WTC11 (cell line): ENCODE data around the gene IGF2BP3. TPM values are rescaled to one million over a fixed set of nuclear protein-coding genes. Genes with fewer than 3 reads are reported as not detected.

ENCODE experiments used
- ATAC-seq: fragments of 200-7000 bp; cut with Tn5 transposase; 2 replicates; pipeline ENCODE4 v1.10.0; 2021; ENCODE audit warnings: mild to moderate bottlenecking, moderate library complexity
- CTCF ChIA-PET: fragments of 300-600 bp; sonication (Branson Sonifier 250); formaldehyde crosslinking; loops from one replicate; lab custom pipeline; 2021; ENCODE audit warnings: antibody characterized with exemption; lab: Charles Lee
- POLR2A ChIA-PET: fragments of 350-600 bp; sonication (Branson Sonifier 250); formaldehyde crosslinking; loops from one replicate; lab custom pipeline; 2021; ENCODE audit warnings: antibody characterized with exemption; lab: Charles Lee
- DNase-seq: peaks from one replicate; pipeline ENCODE4 v3.0.0; 2021; ENCODE audit warnings: low spot score
- H3K27ac Mint-ChIP-seq: 2 replicates; pipeline ENCODE4 v1.8.0; 2021; ENCODE audit warnings: mixed read lengths
- H3K27me3 Mint-ChIP-seq: 2 replicates; pipeline ENCODE4 v1.8.0; 2021; ENCODE audit warnings: low read depth, mild to moderate bottlenecking, moderate library complexity, mixed read lengths
- H3K36me3 Mint-ChIP-seq: 2 replicates; pipeline ENCODE4 v1.8.0; 2021; ENCODE audit warnings: mixed read lengths
- H3K4me1 Mint-ChIP-seq: 2 replicates; pipeline ENCODE4 v1.8.0; 2022; ENCODE audit warnings: mixed read lengths
- H3K4me3 Mint-ChIP-seq: 2 replicates; pipeline ENCODE4 v1.8.0; 2021; ENCODE audit warnings: mild to moderate bottlenecking, moderate library complexity, mixed read lengths
- H3K9me3 Mint-ChIP-seq: 2 replicates; pipeline ENCODE4 v1.8.0; 2021; ENCODE audit warnings: mixed read lengths
- ELF4 ChIP-seq: sonication (generic); formaldehyde crosslinking; IDR thresholded peaks from 2 replicates; pipeline ENCODE4 v1.8.1; 2022; ENCODE audit warnings: low read depth, mild to moderate bottlenecking, moderate library complexity, missing genetic modification reagents
- FOXK1 ChIP-seq: sonication (generic); formaldehyde crosslinking; IDR thresholded peaks from 2 replicates; pipeline ENCODE4 v1.8.0; 2022; ENCODE audit warnings: mild to moderate bottlenecking, moderate library complexity, missing genetic modification reagents
- GABPB1 ChIP-seq: sonication (generic); formaldehyde crosslinking; IDR thresholded peaks from 2 replicates; pipeline ENCODE4 v1.8.1; 2023; ENCODE audit warnings: mild to moderate bottlenecking, missing genetic modification reagents
- MXD4 ChIP-seq: fragments of 250-450 bp; sonication (Bioruptor Pico); IDR thresholded peaks from 2 replicates; pipeline ENCODE4 v1.8.0; 2021; ENCODE audit warnings: mild to moderate bottlenecking, moderate library complexity, borderline replicate concordance
- NR2C2 ChIP-seq: sonication (generic); formaldehyde crosslinking; IDR thresholded peaks from 2 replicates; pipeline ENCODE4 v1.8.0; 2022; ENCODE audit warnings: mild to moderate bottlenecking, missing genetic modification reagents
- NR3C1 ChIP-seq: sonication (generic); formaldehyde crosslinking; conservative IDR thresholded peaks from 2 replicates; pipeline ENCODE4 v1.8.1; 2023; ENCODE audit warnings: low read depth, mild to moderate bottlenecking, missing genetic modification reagents
- PRRX2 ChIP-seq: fragments of 250-450 bp; sonication (Bioruptor Pico); IDR thresholded peaks from 2 replicates; pipeline ENCODE4 v1.8.0; 2021; ENCODE audit warnings: mild to moderate bottlenecking
- SOX15 ChIP-seq: fragments of 250-450 bp; sonication (Bioruptor Pico); IDR thresholded peaks from 2 replicates; pipeline ENCODE4 v1.9.0; 2021; ENCODE audit warnings: mild to moderate bottlenecking
- TEAD1 ChIP-seq: sonication (generic); formaldehyde crosslinking; IDR thresholded peaks from 2 replicates; pipeline ENCODE4 v1.8.0; 2022; ENCODE audit warnings: mild to moderate bottlenecking, missing genetic modification reagents
- TP53 ChIP-seq: sonication (generic); formaldehyde crosslinking; IDR thresholded peaks from 2 replicates; pipeline ENCODE4 v1.8.1; 2023; ENCODE audit warnings: mild to moderate bottlenecking, missing genetic modification reagents
- ZNF121 ChIP-seq: sonication (generic); formaldehyde crosslinking; IDR thresholded peaks from 2 replicates; pipeline ENCODE4 v1.8.0; 2023; ENCODE audit warnings: missing genetic modification reagents
- ZNF232 ChIP-seq: sonication (generic); formaldehyde crosslinking; IDR thresholded peaks from 2 replicates; pipeline ENCODE4 v1.8.0; 2022; ENCODE audit warnings: mild to moderate bottlenecking, missing genetic modification reagents
- ZNF263 ChIP-seq: sonication (generic); formaldehyde crosslinking; IDR thresholded peaks from 2 replicates; pipeline ENCODE4 v1.8.1; 2022; ENCODE audit warnings: low read depth, mild to moderate bottlenecking, moderate library complexity, missing genetic modification reagents
- ZNF671 ChIP-seq: fragments of 250-450 bp; sonication (Bioruptor Pico); IDR thresholded peaks from 2 replicates; pipeline ENCODE4 v1.8.0; 2021; ENCODE audit warnings: mild to moderate bottlenecking
- total RNA-seq: library from RNA; stranded (reverse); gene quantifications from 3 replicates; pipeline ENCODE4 v1.2.3, GENCODE V29; 2021
- TF ChIP-seq, protein P1 (sequence below): sonication (generic); formaldehyde crosslinking; IDR thresholded peaks from 2 replicates; pipeline ENCODE4 v1.8.0; 2023; ENCODE audit warnings: mild to moderate bottlenecking, missing genetic modification reagents
- TF ChIP-seq, protein P2 (sequence below): sonication (generic); formaldehyde crosslinking; IDR thresholded peaks from 2 replicates; pipeline ENCODE4 v1.8.0; 2023; ENCODE audit warnings: missing genetic modification reagents
- TF ChIP-seq, protein P3 (sequence below): sonication (generic); formaldehyde crosslinking; IDR thresholded peaks from 2 replicates; pipeline ENCODE4 v1.8.0; 2023; ENCODE audit warnings: missing genetic modification reagents, mild to moderate bottlenecking, borderline replicate concordance

Gene IGF2BP3
- total RNA-seq, 1 experiment from 2014 or later: 129 TPM

DNA sequence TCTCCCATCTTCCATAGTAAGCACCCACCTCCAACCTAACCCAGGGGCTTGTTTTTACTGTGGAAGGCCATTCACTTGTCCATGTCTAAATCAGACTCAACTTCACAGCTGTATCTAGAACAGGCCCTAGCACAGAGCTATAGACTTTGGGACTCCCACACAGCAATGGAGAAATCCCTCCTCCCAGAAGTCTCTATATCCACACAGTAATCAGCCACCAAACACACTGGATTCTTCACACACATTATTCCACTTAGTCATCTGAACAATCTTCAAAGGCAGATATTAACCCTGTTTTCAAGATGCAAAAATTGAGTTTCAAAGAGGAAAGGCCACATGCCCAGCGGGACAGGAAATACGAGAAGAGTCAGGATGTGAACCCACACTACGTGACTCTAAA, 89.3 kb downstream of the IGF2BP3 start:
- DNase-seq (no peak), ATAC-seq (no peak)
- H3K36me3 Mint-ChIP-seq: peaks cover 30% of the 10 kb centered on the region
- H3K27ac Mint-ChIP-seq: peak overlapping the region; percentile 76
- no peak overlapping the region for H3K4me3 Mint-ChIP-seq
- no peaks in the 10 kb centered on the region for H3K27me3 Mint-ChIP-seq
- peaks cover 12% of the 10 kb centered on the region for H3K4me1 Mint-ChIP-seq
- no peaks in the 10 kb centered on the region for H3K9me3 Mint-ChIP-seq
- TF ChIP-seq ZNF671 (CRISPR knock-in tag): no peak
- no peak for TF ChIP-seq ELF4 (CRISPR knock-in tag)
- TF ChIP-seq NR3C1 (CRISPR knock-in tag): no peak
- TF ChIP-seq NR2C2 (CRISPR knock-in tag): no peak
- no peak for TF ChIP-seq FOXK1 (CRISPR knock-in tag)
- CTCF ChIA-PET: interaction anchor here (1.2 kb wide), 1 partner anchor 108 kb away, joined by 3 read pairs; no protein-coding TSS in a partner anchor
- POLR2A ChIA-PET: interaction anchor here (0.6 kb wide), 1 partner anchor 93 kb away, joined by 4 read pairs; no protein-coding TSS in a partner anchor

DNA sequence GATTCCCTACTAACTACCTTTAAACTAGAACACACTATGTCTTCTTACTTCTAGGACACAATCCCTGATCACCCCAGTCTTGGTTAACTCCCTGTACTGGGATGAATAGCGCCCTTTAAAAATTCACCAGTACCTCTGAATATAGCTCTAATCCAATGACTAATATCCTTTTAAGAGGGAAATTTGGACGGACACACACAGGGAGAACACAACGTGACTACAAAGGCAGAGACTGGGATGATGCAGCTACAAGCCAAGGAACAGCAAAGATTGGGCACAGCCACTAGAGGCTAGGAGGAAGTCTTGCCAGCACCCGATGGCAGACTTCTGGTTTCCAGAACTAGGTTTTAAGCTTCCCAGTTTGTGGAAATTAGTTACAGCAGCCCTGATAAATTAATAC, 89.7 kb downstream of the IGF2BP3 start:
- no peaks in the 10 kb centered on the region for H3K27me3 Mint-ChIP-seq
- no peaks in the 10 kb centered on the region for H3K9me3 Mint-ChIP-seq
- DNase-seq: no peak
- TF ChIP-seq PRRX2 (CRISPR knock-in tag): no peak
- TF ChIP-seq, protein P1, sequence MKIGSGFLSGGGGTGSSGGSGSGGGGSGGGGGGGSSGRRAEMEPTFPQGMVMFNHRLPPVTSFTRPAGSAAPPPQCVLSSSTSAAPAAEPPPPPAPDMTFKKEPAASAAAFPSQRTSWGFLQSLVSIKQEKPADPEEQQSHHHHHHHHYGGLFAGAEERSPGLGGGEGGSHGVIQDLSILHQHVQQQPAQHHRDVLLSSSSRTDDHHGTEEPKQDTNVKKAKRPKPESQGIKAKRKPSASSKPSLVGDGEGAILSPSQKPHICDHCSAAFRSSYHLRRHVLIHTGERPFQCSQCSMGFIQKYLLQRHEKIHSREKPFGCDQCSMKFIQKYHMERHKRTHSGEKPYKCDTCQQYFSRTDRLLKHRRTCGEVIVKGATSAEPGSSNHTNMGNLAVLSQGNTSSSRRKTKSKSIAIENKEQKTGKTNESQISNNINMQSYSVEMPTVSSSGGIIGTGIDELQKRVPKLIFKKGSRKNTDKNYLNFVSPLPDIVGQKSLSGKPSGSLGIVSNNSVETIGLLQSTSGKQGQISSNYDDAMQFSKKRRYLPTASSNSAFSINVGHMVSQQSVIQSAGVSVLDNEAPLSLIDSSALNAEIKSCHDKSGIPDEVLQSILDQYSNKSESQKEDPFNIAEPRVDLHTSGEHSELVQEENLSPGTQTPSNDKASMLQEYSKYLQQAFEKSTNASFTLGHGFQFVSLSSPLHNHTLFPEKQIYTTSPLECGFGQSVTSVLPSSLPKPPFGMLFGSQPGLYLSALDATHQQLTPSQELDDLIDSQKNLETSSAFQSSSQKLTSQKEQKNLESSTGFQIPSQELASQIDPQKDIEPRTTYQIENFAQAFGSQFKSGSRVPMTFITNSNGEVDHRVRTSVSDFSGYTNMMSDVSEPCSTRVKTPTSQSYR (CRISPR knock-in tag): no peak
- TF ChIP-seq MXD4 (CRISPR knock-in tag): no peak
- no peak for TF ChIP-seq NR2C2 (CRISPR knock-in tag)
- TF ChIP-seq, protein P2, sequence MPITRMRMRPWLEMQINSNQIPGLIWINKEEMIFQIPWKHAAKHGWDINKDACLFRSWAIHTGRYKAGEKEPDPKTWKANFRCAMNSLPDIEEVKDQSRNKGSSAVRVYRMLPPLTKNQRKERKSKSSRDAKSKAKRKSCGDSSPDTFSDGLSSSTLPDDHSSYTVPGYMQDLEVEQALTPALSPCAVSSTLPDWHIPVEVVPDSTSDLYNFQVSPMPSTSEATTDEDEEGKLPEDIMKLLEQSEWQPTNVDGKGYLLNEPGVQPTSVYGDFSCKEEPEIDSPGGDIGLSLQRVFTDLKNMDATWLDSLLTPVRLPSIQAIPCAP: no peak
- no peak for TF ChIP-seq ZNF121
- TF ChIP-seq TEAD1: no peak
- no peak for TF ChIP-seq ZNF263
- no peak for TF ChIP-seq TP53 (CRISPR knock-in tag)
- TF ChIP-seq, all 79 proteins: peak for 0
- ATAC-seq: no peak
- Mint-ChIP-seq H3K4me3 (no peak overlapping the region), H3K4me1 (peaks cover 15% of the 10 kb centered on the region), H3K36me3 (peaks cover 30% of the 10 kb centered on the region), H3K27ac (peak overlapping the region; percentile 19)
- CTCF ChIA-PET: interaction anchor here (1.2 kb wide), 1 partner anchor 108 kb away, joined by 3 read pairs; no protein-coding TSS in a partner anchor
- POLR2A ChIA-PET: interaction anchor here (0.6 kb wide), 2 partner anchors 31 to 80 kb away, joined by 3 to 6 read pairs; no protein-coding TSS in a partner anchor

DNA sequence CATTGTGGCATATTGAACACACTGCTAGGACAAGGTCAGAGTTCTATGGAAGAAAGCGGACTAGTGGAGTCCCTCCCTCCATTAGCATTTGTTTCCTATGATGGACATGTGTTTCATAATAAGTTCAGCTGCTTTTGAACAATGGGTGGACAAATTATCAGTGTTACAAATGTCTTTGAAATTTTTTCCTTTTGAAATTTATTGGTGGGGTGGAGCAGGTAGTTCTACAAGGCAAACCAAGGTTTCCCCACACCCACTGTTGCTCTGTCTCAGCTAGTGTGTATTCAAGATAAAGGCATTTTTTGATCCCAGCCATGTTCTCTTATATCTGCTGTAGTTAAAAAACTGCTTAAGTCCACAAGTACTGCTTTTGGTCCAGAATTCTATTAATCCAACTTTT, 91.3 kb downstream of the IGF2BP3 start:
- ATAC-seq (no peak), DNase-seq (no peak)
- POLR2A ChIA-PET: no interaction called here
- no peaks in the 10 kb centered on the region for H3K27me3 Mint-ChIP-seq
- H3K27ac Mint-ChIP-seq: no peak overlapping the region
- H3K4me3 Mint-ChIP-seq: no peak overlapping the region
- no peaks in the 10 kb centered on the region for H3K9me3 Mint-ChIP-seq
- H3K36me3 Mint-ChIP-seq: peaks cover 23% of the 10 kb centered on the region
- CTCF ChIA-PET: no interaction called here
- TF ChIP-seq ZNF232 (CRISPR knock-in tag): no peak
- TF ChIP-seq SOX15: no peak
- H3K4me1 Mint-ChIP-seq: peaks cover 24% of the 10 kb centered on the region

DNA sequence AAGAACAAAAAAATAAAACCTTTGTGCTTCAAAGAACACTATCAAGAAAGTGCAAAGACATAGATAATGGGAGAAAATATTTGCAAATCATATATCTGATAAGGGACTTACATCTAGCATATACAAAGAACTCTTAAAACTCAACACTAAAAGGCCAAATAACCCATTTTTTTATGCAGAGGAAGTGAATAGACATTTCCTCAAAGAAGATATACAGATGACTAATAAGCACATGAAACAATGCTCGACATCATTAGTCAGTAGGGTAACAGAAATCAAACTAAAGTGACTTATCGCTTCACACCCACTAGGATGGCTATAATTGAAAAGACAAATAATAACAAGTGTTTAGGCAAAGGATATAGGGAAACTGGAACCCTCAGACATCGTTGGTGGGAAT, 93.2 kb downstream of the IGF2BP3 start:
- H3K4me3 Mint-ChIP-seq: no peak overlapping the region
- no peak overlapping the region for H3K27ac Mint-ChIP-seq
- peaks cover 12% of the 10 kb centered on the region; the same call in 1 of the 2 replicates for H3K36me3 Mint-ChIP-seq
- DNase-seq: no peak
- ATAC-seq: no peak
- ChIA-PET POLR2A (no interaction called here), CTCF (no interaction called here)
- no peaks in the 10 kb centered on the region for H3K27me3 Mint-ChIP-seq
- H3K4me1 Mint-ChIP-seq: peaks cover 36% of the 10 kb centered on the region
- H3K9me3 Mint-ChIP-seq: no peaks in the 10 kb centered on the region
- no peak for TF ChIP-seq GABPB1
- TF ChIP-seq, protein P3, sequence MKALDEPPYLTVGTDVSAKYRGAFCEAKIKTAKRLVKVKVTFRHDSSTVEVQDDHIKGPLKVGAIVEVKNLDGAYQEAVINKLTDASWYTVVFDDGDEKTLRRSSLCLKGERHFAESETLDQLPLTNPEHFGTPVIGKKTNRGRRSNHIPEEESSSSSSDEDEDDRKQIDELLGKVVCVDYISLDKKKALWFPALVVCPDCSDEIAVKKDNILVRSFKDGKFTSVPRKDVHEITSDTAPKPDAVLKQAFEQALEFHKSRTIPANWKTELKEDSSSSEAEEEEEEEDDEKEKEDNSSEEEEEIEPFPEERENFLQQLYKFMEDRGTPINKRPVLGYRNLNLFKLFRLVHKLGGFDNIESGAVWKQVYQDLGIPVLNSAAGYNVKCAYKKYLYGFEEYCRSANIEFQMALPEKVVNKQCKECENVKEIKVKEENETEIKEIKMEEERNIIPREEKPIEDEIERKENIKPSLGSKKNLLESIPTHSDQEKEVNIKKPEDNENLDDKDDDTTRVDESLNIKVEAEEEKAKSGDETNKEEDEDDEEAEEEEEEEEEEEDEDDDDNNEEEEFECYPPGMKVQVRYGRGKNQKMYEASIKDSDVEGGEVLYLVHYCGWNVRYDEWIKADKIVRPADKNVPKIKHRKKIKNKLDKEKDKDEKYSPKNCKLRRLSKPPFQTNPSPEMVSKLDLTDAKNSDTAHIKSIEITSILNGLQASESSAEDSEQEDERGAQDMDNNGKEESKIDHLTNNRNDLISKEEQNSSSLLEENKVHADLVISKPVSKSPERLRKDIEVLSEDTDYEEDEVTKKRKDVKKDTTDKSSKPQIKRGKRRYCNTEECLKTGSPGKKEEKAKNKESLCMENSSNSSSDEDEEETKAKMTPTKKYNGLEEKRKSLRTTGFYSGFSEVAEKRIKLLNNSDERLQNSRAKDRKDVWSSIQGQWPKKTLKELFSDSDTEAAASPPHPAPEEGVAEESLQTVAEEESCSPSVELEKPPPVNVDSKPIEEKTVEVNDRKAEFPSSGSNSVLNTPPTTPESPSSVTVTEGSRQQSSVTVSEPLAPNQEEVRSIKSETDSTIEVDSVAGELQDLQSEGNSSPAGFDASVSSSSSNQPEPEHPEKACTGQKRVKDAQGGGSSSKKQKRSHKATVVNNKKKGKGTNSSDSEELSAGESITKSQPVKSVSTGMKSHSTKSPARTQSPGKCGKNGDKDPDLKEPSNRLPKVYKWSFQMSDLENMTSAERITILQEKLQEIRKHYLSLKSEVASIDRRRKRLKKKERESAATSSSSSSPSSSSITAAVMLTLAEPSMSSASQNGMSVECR (CRISPR knock-in tag): no peak
